AG10803 (cell line): Measurements from ENCODE around the gene ZNG1A.
A peak's percentile ranks its signal among the peaks of the same experiment; 100 is the strongest.
"Not testable (repeated sequence)": the region's sequence is repeated elsewhere in the genome, so short reads cannot be mapped to it uniquely, and the experiment has no call there.

Experiments used
- DNase-seq: peaks from one replicate; pipeline ENCODE4 v3.0.0; 2010; ENCODE audit warnings: low read depth
- H3K4me3 ChIP-seq: 2 replicates; pipeline ENCODE4 v1.5.1; 2011; ENCODE audit warnings: mild to moderate bottlenecking, low read length, control low read depth

Gene ZNG1A

GRCh38 chr9:114267-115117 is 64.4 kb downstream of the ZNG1A start:
- H3K4me3 ChIP-seq, result not testable (repeated sequence)

GRCh38 chr9:113468-114266 is 65.2 kb downstream of the ZNG1A start:
- not testable (repeated sequence) for DNase-seq
- H3K4me3 ChIP-seq, result peak overlapping the region; percentile 31

More at GRCh38 chr9:114267-115117, 64.4 kb downstream of the ZNG1A start:
- DNase-seq, result not testable (repeated sequence)

- not testable (repeated sequence) for DNase-seq, H3K4me3 ChIP-seq
These were observed 66.0 kb downstream of the ZNG1A start for GRCh38 chr9:112589-113467.

- not testable (repeated sequence) for DNase-seq
These were observed 68.2 kb downstream of the ZNG1A start for GRCh38 chr9:110672-111071.

GRCh38 chr9:109540-109939 is 69.3 kb downstream of the ZNG1A start:
- DNase-seq, result peak; percentile 0
- not testable (repeated sequence) for H3K4me3 ChIP-seq

More at GRCh38 chr9:110672-111071, 68.2 kb downstream of the ZNG1A start:
- not testable (repeated sequence) for H3K4me3 ChIP-seq

GRCh38 chr9:108742-109495 is 69.9 kb downstream of the ZNG1A start:
- not testable (repeated sequence) for DNase-seq, H3K4me3 ChIP-seq

GRCh38 chr9:105991-106390 is 72.9 kb downstream of the ZNG1A start:
- H3K4me3 ChIP-seq, DNase-seq: not testable (repeated sequence)

- DNase-seq, H3K4me3 ChIP-seq: not testable (repeated sequence)
These were observed 78.4 kb downstream of the ZNG1A start for GRCh38 chr9:100430-100829.

GRCh38 chr9:99867-100266 is 79.0 kb downstream of the ZNG1A start:
- not testable (repeated sequence) for H3K4me3 ChIP-seq, DNase-seq

- DNase-seq, H3K4me3 ChIP-seq: not testable (repeated sequence)
These were observed 80.1 kb downstream of the ZNG1A start for GRCh38 chr9:98775-99174.

- DNase-seq, H3K4me3 ChIP-seq: not testable (repeated sequence)
These were observed 83.9 kb downstream of the ZNG1A start for GRCh38 chr9:94992-95391.

- not testable (repeated sequence) for H3K4me3 ChIP-seq, DNase-seq
These were observed 84.5 kb downstream of the ZNG1A start for GRCh38 chr9:94323-94722.

- DNase-seq, H3K4me3 ChIP-seq: not testable (repeated sequence)
These were observed 84.9 kb downstream of the ZNG1A start for GRCh38 chr9:93909-94308.

GRCh38 chr9:90851-91250 is 88.0 kb downstream of the ZNG1A start:
- DNase-seq, H3K4me3 ChIP-seq: not testable (repeated sequence)

GRCh38 chr9:88396-89037 is 90.3 kb downstream of the ZNG1A start:
- H3K4me3 ChIP-seq, DNase-seq: not testable (repeated sequence)

GRCh38 chr9:87860-88259 is 91.0 kb downstream of the ZNG1A start:
- not testable (repeated sequence) for DNase-seq, H3K4me3 ChIP-seq

GRCh38 chr9:87105-87504 is 91.8 kb downstream of the ZNG1A start:
- not testable (repeated sequence) for DNase-seq

GRCh38 chr9:86697-87096 is 92.2 kb downstream of the ZNG1A start:
- DNase-seq, H3K4me3 ChIP-seq: not testable (repeated sequence)

More at GRCh38 chr9:87105-87504, 91.8 kb downstream of the ZNG1A start:
- H3K4me3 ChIP-seq, result not testable (repeated sequence)
